Uterus (tissue), 2 donors: ENCODE data around the gene ANKRD6.

ENCODE experiments used
- CTCF ChIP-seq, 4 experiments: fragments of 200-600 bp in 2 of 4; fragments of 450-650 bp in 2 of 4; sonication (generic) in 2 of 4; IDR thresholded peaks; one replicate each; pipeline ENCODE4 v1.5.1; 2016 to 2019; ENCODE audit warnings: antibody characterized with exemption in 4 of 4, mild to moderate bottlenecking in 2 of 4, moderate library complexity in 1 of 4
- POLR2A ChIP-seq, 2 donors: fragments of 450-650 bp; IDR thresholded peaks; one replicate each; pipeline ENCODE4 v1.6.1; 2016; ENCODE audit warnings: antibody characterized with exemption in 2 of 2, mild to moderate bottlenecking in 1 of 2, moderate library complexity in 1 of 2

- no peak for TF ChIP-seq CTCF (IDR thresholded peaks at IDR 0.05)
- no peak for TF ChIP-seq POLR2A (IDR thresholded peaks at IDR 0.05)
These were observed 182.9 kb downstream of the ANKRD6 start for GRCh38 chr6:89615882-89616281.
